ENCODE measurements around the gene ABCA12. TPM values are rescaled to one million over a fixed set of nuclear protein-coding genes. Genes with fewer than 3 reads are reported as not detected.

The ABCA12 gene
- total and polyA plus RNA-seq, 2 donors (not counting 3 experiments of a cell fraction or from before 2014, with no cell fraction given): not detected

DNA sequence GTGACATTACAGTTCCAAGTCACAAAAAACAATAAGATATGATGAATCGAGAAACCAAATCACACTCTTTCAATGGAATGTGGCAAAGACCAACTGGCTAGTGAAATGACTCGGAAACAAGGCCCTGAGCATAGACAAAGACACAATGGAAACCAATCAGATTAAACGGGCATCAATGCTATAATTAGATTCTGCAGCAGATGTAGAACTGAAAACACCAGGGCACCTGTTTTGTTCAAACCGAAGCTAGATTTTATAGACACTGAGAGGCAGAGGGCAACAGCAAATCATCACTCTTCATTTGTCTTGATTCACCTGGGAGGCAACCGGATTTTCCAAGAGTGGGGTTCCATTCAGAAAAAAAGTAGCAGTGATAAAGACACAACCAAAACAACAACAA is 236.1 kb downstream of the ABCA12 start:
- peaks cover 2% of the 10 kb centered on the region for H3K9me1 ChIP-seq (replicated peaks; ENCODE audit: control insufficient read depth, extremely low read depth, insufficient read depth, low read length)
- no peak overlapping the region for H2AFZ ChIP-seq (ENCODE audit: low read depth, low read length)
- dilution Hi-C loops (cut with MboI; ENCODE audit: extremely low pct_ligation_motif_present, low sequenced_read_pairs) (no loop called here), intact Hi-C loops (cut with micrococcal nuclease) (no loop called here)
- DNase-seq (ENCODE audit: low read depth, low spot score): no peak
- BruUV-seq (replicated peaks): no TSS peak
- no peak overlapping the region for H3K27ac ChIP-seq (ENCODE audit: insufficient read depth, low read depth, low read length)
- H3K79me2 ChIP-seq (ENCODE audit: control insufficient read depth, insufficient read depth, low read length): no peaks in the 10 kb centered on the region
- H3K36me3 ChIP-seq (ENCODE audit: control insufficient read depth in 2 of 2, extremely low read depth in 1 of 2, insufficient read depth in 2 of 2, low read length in 2 of 2): no peaks in the 10 kb centered on the region
- H3K9ac ChIP-seq (replicated peaks; ENCODE audit: extremely low read depth, insufficient read depth, low read length): no peak overlapping the region
- ChIA-PET POLR2A (no interaction called here), CTCF (no interaction called here)
- H3K27me3 ChIP-seq (ENCODE audit: control insufficient read depth in 2 of 2, insufficient read depth in 2 of 2, low read length in 2 of 2): no peaks in the 10 kb centered on the region
- H3K4me2 ChIP-seq (ENCODE audit: insufficient read depth, low read length): no peak overlapping the region
- H3K4me1 ChIP-seq (ENCODE audit: control insufficient read depth, extremely low read depth, insufficient read depth, low read length): no peaks in the 10 kb centered on the region
- no peak for FAIRE-seq
- H3K9me3 ChIP-seq (replicated peaks; ENCODE audit: control insufficient read depth, insufficient read depth, low read length): no peaks in the 10 kb centered on the region
- no peaks in the 10 kb centered on the region for H4K20me1 ChIP-seq (replicated peaks; ENCODE audit: control insufficient read depth, extremely low read depth, insufficient read depth, low read length)
- TF ChIP-seq, protein P1, sequence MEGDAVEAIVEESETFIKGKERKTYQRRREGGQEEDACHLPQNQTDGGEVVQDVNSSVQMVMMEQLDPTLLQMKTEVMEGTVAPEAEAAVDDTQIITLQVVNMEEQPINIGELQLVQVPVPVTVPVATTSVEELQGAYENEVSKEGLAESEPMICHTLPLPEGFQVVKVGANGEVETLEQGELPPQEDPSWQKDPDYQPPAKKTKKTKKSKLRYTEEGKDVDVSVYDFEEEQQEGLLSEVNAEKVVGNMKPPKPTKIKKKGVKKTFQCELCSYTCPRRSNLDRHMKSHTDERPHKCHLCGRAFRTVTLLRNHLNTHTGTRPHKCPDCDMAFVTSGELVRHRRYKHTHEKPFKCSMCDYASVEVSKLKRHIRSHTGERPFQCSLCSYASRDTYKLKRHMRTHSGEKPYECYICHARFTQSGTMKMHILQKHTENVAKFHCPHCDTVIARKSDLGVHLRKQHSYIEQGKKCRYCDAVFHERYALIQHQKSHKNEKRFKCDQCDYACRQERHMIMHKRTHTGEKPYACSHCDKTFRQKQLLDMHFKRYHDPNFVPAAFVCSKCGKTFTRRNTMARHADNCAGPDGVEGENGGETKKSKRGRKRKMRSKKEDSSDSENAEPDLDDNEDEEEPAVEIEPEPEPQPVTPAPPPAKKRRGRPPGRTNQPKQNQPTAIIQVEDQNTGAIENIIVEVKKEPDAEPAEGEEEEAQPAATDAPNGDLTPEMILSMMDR (IDR thresholded peaks at IDR 0.05; ENCODE audit: extremely low read depth in 1 of 2, insufficient read depth in 1 of 2, low read depth in 1 of 2, low read length in 2 of 2): no peak
- TF ChIP-seq FOS (IDR thresholded peaks at IDR 0.05; ENCODE audit: borderline replicate concordance, insufficient read depth, low read length) (no peak), EZH2 (IDR thresholded peaks at IDR 0.05; ENCODE audit: borderline replicate concordance, low read depth, low read length, severe bottlenecking) (no peak), JUN (IDR thresholded peaks at IDR 0.05; ENCODE audit: borderline replicate concordance, insufficient read depth, insufficient read length, low read depth) (no peak), MYC (IDR thresholded peaks at IDR 0.05; ENCODE audit: low read depth, low read length) (no peak), GATA2 (IDR thresholded peaks at IDR 0.05; ENCODE audit: insufficient read depth, insufficient read length, low read depth, low read length) (no peak), POLR2A (IDR thresholded peaks at IDR 0.05; ENCODE audit: low read depth, low read length) (no peak), POLR2AphosphoS5 (IDR thresholded peaks at IDR 0.05; ENCODE audit: insufficient read depth, low read depth, low read length) (no peak)
- TF ChIP-seq, protein P2, sequence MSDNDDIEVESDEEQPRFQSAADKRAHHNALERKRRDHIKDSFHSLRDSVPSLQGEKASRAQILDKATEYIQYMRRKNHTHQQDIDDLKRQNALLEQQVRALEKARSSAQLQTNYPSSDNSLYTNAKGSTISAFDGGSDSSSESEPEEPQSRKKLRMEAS (IDR thresholded peaks at IDR 0.05; ENCODE audit: insufficient read depth, insufficient read length): no peak
- H3K4me3 ChIP-seq (replicated peaks in 1 of 3; ENCODE audit: insufficient read depth in 1 of 3, low read depth in 1 of 3, low read length in 3 of 3): no peak overlapping the region

Measured in endothelial cell of umbilical vein (primary cell).